HepG2 (cell line): ENCODE measurements around the gene CD84. TPM values are rescaled to one million over a fixed set of nuclear protein-coding genes. Genes with fewer than 3 reads are reported as not detected.

Source experiments
- ATAC-seq: fragments of 200-7000 bp; cut with Tn5 transposase; 3 replicates; pipeline ENCODE4 v1.9.1; 2020; ENCODE audit warnings: mild to moderate bottlenecking, moderate library complexity
- BruUV-seq: library from RNA; stranded (reverse); fragments of 400-500 nt; replicated peaks from 2 replicates; lab custom pipeline; 2021; lab: Mats Ljungman, UMichigan
- CTCF ChIA-PET: fragments of 300-600 bp; formaldehyde crosslinking; extraction: SDS; loops from one replicate; lab custom pipeline; 2021; ENCODE audit warnings: low total read pairs, inconsistent platforms, low intra/inter-chr PET ratio; lab: Yijun Ruan, JAX
- POLR2A ChIA-PET: fragments of 350-600 bp; sonication (Branson Sonifier 250); formaldehyde crosslinking; loops from one replicate; lab custom pipeline; 2020; ENCODE audit warnings: antibody characterized with exemption, inconsistent platforms; lab: Yijun Ruan, JAX
- DNase-seq: peaks from one replicate; pipeline ENCODE4 v3.0.0-alpha.2; 2015; ENCODE audit warnings: low spot score
- FAIRE-seq: peaks from 3 replicates; lab custom pipeline; 2011; peaks lifted over from hg19 to GRCh38; lab: Jason Lieb, UNC
- H2AFZ ChIP-seq: one replicate; pipeline ENCODE4 v1.6.1; 2011; ENCODE audit warnings: low read length, inconsistent platforms
- H3K27ac ChIP-seq: fragments of 300-600 bp; 3 replicates; pipeline ENCODE4 v1.8.0; 2011; ENCODE audit warnings: mixed run types, mild to moderate bottlenecking, mixed read lengths, low read length, inconsistent platforms; ENCODE audit not compliant: insufficient read depth; ENCODE audit errors: extremely low read length
- H3K27me3 ChIP-seq, 2 experiments: fragments of 200-600 bp in 1 of 2; 2 replicates in 1 of 2; 3 replicates in 1 of 2; pipeline versions ENCODE4 v1.6.0 to v1.8.0; 2011; ENCODE audit warnings: low read length in 2 of 2, mild to moderate bottlenecking in 2 of 2, moderate library complexity in 2 of 2, inconsistent platforms in 1 of 2; ENCODE audit not compliant: insufficient read depth in 2 of 2, control insufficient read depth in 1 of 2
- H3K36me3 ChIP-seq, 2 experiments: fragments of 200-600 bp in 1 of 2; replicated peaks in 1 of 2; 2 replicates in 1 of 2; 3 replicates in 1 of 2; pipeline versions ENCODE4 v1.5.1 to v1.8.0; 2011; ENCODE audit warnings: low read length in 2 of 2, inconsistent platforms in 1 of 2; ENCODE audit not compliant: insufficient read depth in 2 of 2, control insufficient read depth in 1 of 2
- H3K4me1 ChIP-seq: 2 replicates; pipeline ENCODE4 v1.5.1; 2012; ENCODE audit warnings: low read length, inconsistent platforms; ENCODE audit not compliant: insufficient read depth
- H3K4me2 ChIP-seq: 2 replicates; pipeline ENCODE4 v1.6.0; 2011; ENCODE audit warnings: low read depth, low read length, inconsistent platforms
- H3K4me3 ChIP-seq, 3 experiments: fragments of 200-600 bp in 1 of 3; sonication (generic), shearing (Covaris generic) in 1 of 3; replicated peaks in 1 of 3; 2 replicates each; pipeline ENCODE4 v1.5.1; 2011 to 2016; ENCODE audit warnings: low read length in 3 of 3, inconsistent platforms in 2 of 3, low read depth in 2 of 3, mild to moderate bottlenecking in 2 of 3, control low read depth in 1 of 3, mixed read lengths in 1 of 3; ENCODE audit not compliant: insufficient read depth in 1 of 3
- H3K79me2 ChIP-seq: one replicate; pipeline ENCODE4 v1.6.1; 2011; ENCODE audit warnings: low read length, inconsistent platforms; ENCODE audit not compliant: insufficient read depth
- H3K9ac ChIP-seq: 2 replicates; pipeline ENCODE4 v1.6.0; 2011; ENCODE audit warnings: mild to moderate bottlenecking, low read depth, low read length, inconsistent platforms; ENCODE audit not compliant: insufficient read depth
- H3K9me3 ChIP-seq: 2 replicates; pipeline ENCODE4 v1.5.1; 2012; ENCODE audit warnings: mild to moderate bottlenecking, low read length
- H4K20me1 ChIP-seq: 2 replicates; pipeline ENCODE4 v1.6.0; 2011; ENCODE audit warnings: inconsistent platforms, mild to moderate bottlenecking, low read length, moderate library complexity; ENCODE audit not compliant: insufficient read depth
- CAMTA2 ChIP-seq: sonication (generic); formaldehyde crosslinking; IDR thresholded peaks from 2 replicates; pipeline ENCODE4 v1.4.0; 2020; ENCODE audit warnings: mild to moderate bottlenecking, missing genetic modification reagents, borderline replicate concordance
- CENPX ChIP-seq: sonication (generic); formaldehyde crosslinking; IDR thresholded peaks from 2 replicates; pipeline ENCODE4 v1.9.0; 2021; ENCODE audit warnings: mild to moderate bottlenecking, missing genetic modification reagents, moderate library complexity
- HDAC2 ChIP-seq: sonication (generic); formaldehyde crosslinking; IDR thresholded peaks from 2 replicates; pipeline ENCODE4 v1.4.0; 2020; ENCODE audit warnings: missing genetic modification reagents
- HNF4G ChIP-seq, 2 experiments: sonication (generic) in 1 of 2; formaldehyde crosslinking in 1 of 2; IDR thresholded peaks; 2 replicates each; pipeline versions ENCODE4 v1.4.0 to v1.6.1; 2011 to 2020; ENCODE audit warnings: borderline replicate concordance in 2 of 2, low read depth in 2 of 2, mild to moderate bottlenecking in 2 of 2, low read length in 1 of 2, missing genetic modification reagents in 1 of 2, moderate library complexity in 1 of 2
- MEIS1 ChIP-seq: sonication (generic); formaldehyde crosslinking; IDR thresholded peaks from 2 replicates; pipeline ENCODE4 v1.9.0; 2021; ENCODE audit warnings: mild to moderate bottlenecking, missing genetic modification reagents, moderate library complexity, borderline replicate concordance
- NCOA1 ChIP-seq: sonication (generic); formaldehyde crosslinking; IDR thresholded peaks from 2 replicates; pipeline ENCODE4 v1.9.0; 2021; ENCODE audit warnings: missing genetic modification reagents
- NCOA2 ChIP-seq: sonication (generic); formaldehyde crosslinking; IDR thresholded peaks from 2 replicates; pipeline ENCODE4 v1.8.0; 2022; ENCODE audit warnings: inconsistent platforms
- PHF8 ChIP-seq: sonication (generic); formaldehyde crosslinking; IDR thresholded peaks from 2 replicates; pipeline ENCODE4 v1.5.0; 2020; ENCODE audit warnings: missing genetic modification reagents
- ZNF180 ChIP-seq: sonication (generic); formaldehyde crosslinking; IDR thresholded peaks from 2 replicates; pipeline ENCODE4 v1.4.0; 2020; ENCODE audit warnings: low read depth, missing genetic modification reagents, borderline replicate concordance
- ZNF557 ChIP-seq: sonication (generic); formaldehyde crosslinking; IDR thresholded peaks from 2 replicates; pipeline ENCODE4 v1.4.0; 2020; ENCODE audit warnings: missing genetic modification reagents
- ZNF615 ChIP-seq: sonication (generic); formaldehyde crosslinking; IDR thresholded peaks from 2 replicates; pipeline ENCODE4 v1.5.0; 2020; ENCODE audit warnings: mild to moderate bottlenecking, missing genetic modification reagents, borderline replicate concordance
- ZXDC ChIP-seq: sonication (generic); formaldehyde crosslinking; IDR thresholded peaks from 2 replicates; pipeline ENCODE4 v1.5.0; 2020; ENCODE audit warnings: mild to moderate bottlenecking, missing genetic modification reagents
- WGBS: methylation state at CpG from one replicate; pipeline ENCODE4 v1.1.6; 2017; ENCODE audit warnings: low lambda C conversion rate; 5-methylcytosine and 5-hydroxymethylcytosine counted together
- in situ Hi-C: cut with HindIII; loops from 2 replicates; pipeline ENCODE4 v1.10.0; 2017; ENCODE audit warnings: low pct_unique_long_range_greater_than_20kb; ENCODE audit not compliant: extremely low pct_ligation_motif_present
- intact Hi-C: fragments of 100-400 bp; cut with micrococcal nuclease; formaldehyde crosslinking; loops from one replicate; pipeline ENCODE4 v1.10.0; 2022; ENCODE audit not compliant: unreplicated experiment
- polyA plus RNA-seq, 8 experiments: library from polyadenylated mRNA; depleted of rRNA in 3 of 8; stranded (reverse) in 7 of 8; unstranded in 1 of 8; fragments of >200 nt; fragmentation: Illumina TruSeq in 4 of 8; extraction: Trizol in 4 of 8; gene quantifications; 2 replicates each; pipeline versions ENCODE4 v1.2.1 to v1.2.3, GENCODE V29; 2011 to 2016; ENCODE audit warnings: low read depth in 4 of 8, missing spikeins in 1 of 8, mixed read lengths in 1 of 8; ENCODE audit not compliant: insufficient read depth in 1 of 8
- total RNA-seq, 5 experiments: library from RNA; depleted of rRNA; stranded (reverse); fragments of >200 nt; fragmentation: Illumina TruSeq; extraction: Trizol; gene quantifications; 2 replicates each; pipeline ENCODE4 v1.2.3, GENCODE V29; 2016; ENCODE audit warnings: low read depth in 1 of 5
- TF ChIP-seq, protein P1 (sequence below): sonication (generic); formaldehyde crosslinking; IDR thresholded peaks from 2 replicates; pipeline ENCODE4 v1.8.0; 2022; ENCODE audit warnings: mild to moderate bottlenecking, missing genetic modification reagents, moderate library complexity

The CD84 gene
- total and polyA plus RNA-seq, 2 of the 13 experiments (the other 11 are each of a cell fraction or from before 2014, with no cell fraction given): not detected

DNA sequence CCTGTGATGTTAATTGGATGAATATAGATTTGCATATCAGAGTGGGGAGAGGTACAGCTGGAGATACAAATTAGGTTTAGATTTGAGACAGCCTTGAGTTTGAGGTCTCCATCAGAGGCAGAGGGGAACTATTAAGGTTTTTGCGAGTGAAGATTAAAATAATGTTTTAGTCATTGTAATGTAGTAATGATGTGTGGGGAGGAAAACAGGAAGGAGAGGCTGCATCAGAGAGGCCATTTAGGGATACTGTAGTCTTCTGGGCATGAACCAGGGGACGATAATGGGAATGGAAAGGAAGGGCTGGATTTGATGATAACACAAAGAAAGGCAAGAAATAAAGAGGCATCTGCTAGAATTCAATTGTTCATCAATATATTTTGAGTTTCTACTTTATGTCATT, 9.5 kb downstream of the CD84 start:
- no peak overlapping the region for H3K4me2 ChIP-seq
- H3K36me3 ChIP-seq: no peaks in the 10 kb centered on the region
- TF ChIP-seq NCOA1 (CRISPR knock-in tag) (no peak), ZNF180 (CRISPR knock-in tag) (no peak), ZXDC (CRISPR knock-in tag) (no peak), ZNF615 (CRISPR knock-in tag) (no peak), MEIS1 (CRISPR knock-in tag) (no peak), NCOA2 (CRISPR knock-in tag) (no peak), CAMTA2 (CRISPR knock-in tag) (no peak), HDAC2 (CRISPR knock-in tag) (no peak), PHF8 (CRISPR knock-in tag) (no peak), ZNF557 (CRISPR knock-in tag) (no peak), HNF4G (IDR thresholded peaks at IDR 0.05; ENCODE audit: borderline replicate concordance, low read depth, low read length) (no peak), HNF4G (CRISPR knock-in tag; IDR thresholded peaks at IDR 0.05; ENCODE audit: borderline replicate concordance, low read depth) (no peak), CENPX (no peak)
- TF ChIP-seq, protein P1, sequence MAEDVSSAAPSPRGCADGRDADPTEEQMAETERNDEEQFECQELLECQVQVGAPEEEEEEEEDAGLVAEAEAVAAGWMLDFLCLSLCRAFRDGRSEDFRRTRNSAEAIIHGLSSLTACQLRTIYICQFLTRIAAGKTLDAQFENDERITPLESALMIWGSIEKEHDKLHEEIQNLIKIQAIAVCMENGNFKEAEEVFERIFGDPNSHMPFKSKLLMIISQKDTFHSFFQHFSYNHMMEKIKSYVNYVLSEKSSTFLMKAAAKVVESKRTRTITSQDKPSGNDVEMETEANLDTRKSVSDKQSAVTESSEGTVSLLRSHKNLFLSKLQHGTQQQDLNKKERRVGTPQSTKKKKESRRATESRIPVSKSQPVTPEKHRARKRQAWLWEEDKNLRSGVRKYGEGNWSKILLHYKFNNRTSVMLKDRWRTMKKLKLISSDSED: no peak
- TF ChIP-seq, all 625 proteins: peak for 0
- DNase-seq (no peak), FAIRE-seq (no peak), ATAC-seq (no peak)
- ChIA-PET POLR2A (no interaction called here), CTCF (no interaction called here)
- intact Hi-C loops: no loop called here
- Histone ChIP-seq H4K20me1 (no peaks in the 10 kb centered on the region), H3K9me3 (no peaks in the 10 kb centered on the region), H2AFZ (no peak overlapping the region), H3K79me2 (no peaks in the 10 kb centered on the region), H3K27me3 (no peaks in the 10 kb centered on the region), H3K4me3 (no peak overlapping the region), H3K4me1 (no peaks in the 10 kb centered on the region), H3K9ac (no peak overlapping the region), H3K27ac (no peak overlapping the region)
- BruUV-seq: no TSS peak
- in situ Hi-C loops: no loop called here
- WGBS: 22% methylated on average over 2 of the region's 2 CpGs
